Testis (tissue), 2 donors: ENCODE data around the gene UBE3C.

Experiments used
- CTCF ChIP-seq, 3 experiments: fragments of 450-650 bp in 2 of 3; fragments of 200-600 bp in 1 of 3; sonication (generic) in 1 of 3; IDR thresholded peaks; one replicate each; pipeline ENCODE4 v1.5.1; 2016 to 2019; ENCODE audit warnings: antibody characterized with exemption in 3 of 3, mild to moderate bottlenecking in 2 of 3, moderate library complexity in 1 of 3
- POLR2A ChIP-seq: fragments of 450-650 bp; IDR thresholded peaks from one replicate; pipeline ENCODE4 v1.6.1; 2017; ENCODE audit warnings: antibody characterized with exemption, mild to moderate bottlenecking, moderate library complexity

- TF ChIP-seq CTCF (IDR thresholded peaks at IDR 0.05) (no peak), POLR2A (no peak)
Observed at GRCh38 chr7:157294773-157295172, 156.0 kb downstream of the UBE3C start.
